Activated CD8-positive, alpha-beta memory T cell treated with anti-CD3 and anti-CD28 coated beads for 24 hours (primary cell): Measurements from ENCODE around the gene CAMK1D.
"Not testable (repeated sequence)": the region's sequence is repeated elsewhere in the genome, so short reads cannot be mapped to it uniquely, and the experiment has no call there.

Source experiments
- DNase-seq: peaks from one replicate; pipeline ENCODE4 v3.0.0-alpha.2; 2020

The CAMK1D gene

DNA sequence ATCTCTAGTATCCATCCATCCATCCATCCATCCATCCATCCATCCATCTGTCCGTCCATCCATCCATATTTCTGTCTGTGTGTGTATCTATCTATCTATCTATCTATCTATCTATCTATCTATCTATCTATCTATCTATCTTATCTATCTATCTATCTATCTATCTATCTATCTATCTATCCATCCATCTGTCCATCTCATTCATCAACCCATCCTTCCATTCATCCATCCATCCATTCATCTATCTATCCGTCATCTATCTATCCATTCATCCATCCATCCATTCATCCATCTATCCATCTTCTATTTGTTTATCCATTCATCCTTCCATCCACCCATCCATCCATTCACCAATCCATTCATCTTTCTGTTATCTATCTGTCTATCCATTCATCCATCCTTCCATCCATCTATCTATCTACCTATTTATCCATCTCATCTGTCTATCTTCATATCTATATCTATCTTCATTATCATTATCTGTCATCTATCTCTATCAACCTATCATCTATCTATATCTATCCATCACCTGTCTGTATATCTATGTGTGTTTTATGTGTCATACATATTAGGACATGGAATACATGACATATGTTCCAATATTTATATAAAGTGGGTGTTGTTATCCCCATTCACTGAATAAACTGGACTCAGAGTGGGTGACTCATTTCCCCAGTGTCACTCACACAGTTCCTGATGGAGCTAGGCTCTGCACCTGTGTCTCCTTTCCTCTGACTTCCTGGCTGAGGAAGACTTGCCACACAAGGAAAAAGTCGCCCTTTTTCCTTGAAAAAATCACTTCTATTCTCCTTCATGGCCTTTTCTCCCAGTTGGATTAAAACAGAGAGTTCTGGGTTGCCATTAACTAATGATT, 452.1 kb downstream of the CAMK1D start:
- DNase-seq, result no peak

DNA sequence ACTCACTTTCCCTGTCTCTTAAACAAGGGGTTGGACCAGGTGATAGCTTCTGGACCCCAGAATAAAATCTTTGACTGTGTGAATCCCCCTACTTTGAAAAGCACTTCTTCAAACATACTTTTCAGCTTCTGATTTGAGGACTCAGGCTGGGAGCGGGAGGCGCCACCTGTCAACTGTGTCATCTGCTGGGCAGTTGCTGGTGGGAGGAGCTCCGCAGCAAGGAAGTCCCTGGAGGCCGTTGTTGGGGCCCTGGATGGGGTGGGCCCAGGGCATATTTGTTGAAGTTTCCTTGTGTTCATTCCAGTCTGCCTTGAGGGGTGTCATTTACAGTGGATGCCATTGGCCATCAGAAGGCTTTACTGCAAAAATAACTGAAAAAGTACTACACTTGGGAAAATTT, 454.4 kb downstream of the CAMK1D start:
- DNase-seq, result no peak

DNA sequence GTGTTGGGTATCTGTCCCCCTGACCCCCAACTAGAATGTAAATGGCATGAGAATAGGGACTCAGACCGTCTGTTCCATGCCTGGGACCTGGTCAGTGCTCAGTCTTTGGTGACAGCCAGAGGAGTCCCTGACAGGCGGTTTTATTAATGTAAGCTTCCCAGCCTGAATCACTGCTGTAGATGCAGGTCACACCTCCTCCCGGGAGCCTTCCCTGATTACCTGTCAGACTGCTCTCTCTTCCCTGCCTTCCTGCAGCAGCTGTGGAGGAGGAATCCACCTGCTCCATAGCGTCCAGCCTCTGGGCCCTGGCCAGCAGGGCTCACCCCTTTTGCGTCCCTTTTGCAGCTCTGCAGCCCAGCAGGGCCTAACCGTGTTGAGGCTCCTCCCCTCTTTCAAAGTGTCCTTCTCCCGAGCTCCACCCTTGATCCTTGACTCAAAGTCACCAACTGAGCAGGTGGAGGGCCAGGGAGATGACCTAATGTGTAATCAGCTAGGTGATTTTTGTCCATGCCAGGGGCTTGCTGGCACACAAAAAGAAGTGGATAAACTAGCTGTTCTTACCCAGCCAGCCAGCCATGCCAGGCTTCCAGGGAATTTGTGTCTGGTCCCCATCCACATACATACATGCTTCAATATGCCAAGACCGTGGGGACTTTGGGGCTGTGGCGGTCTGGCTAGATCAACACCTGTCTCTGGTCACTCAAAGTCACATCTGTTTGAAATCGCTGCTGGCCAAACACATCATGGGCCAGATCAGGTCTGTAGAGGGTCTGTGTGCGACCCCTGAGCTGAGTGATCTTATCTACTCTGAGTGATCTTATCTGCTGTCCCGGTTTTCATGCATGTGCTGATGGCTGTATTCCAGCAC, 457.1 kb downstream of the CAMK1D start:
- DNase-seq, result no peak

DNA sequence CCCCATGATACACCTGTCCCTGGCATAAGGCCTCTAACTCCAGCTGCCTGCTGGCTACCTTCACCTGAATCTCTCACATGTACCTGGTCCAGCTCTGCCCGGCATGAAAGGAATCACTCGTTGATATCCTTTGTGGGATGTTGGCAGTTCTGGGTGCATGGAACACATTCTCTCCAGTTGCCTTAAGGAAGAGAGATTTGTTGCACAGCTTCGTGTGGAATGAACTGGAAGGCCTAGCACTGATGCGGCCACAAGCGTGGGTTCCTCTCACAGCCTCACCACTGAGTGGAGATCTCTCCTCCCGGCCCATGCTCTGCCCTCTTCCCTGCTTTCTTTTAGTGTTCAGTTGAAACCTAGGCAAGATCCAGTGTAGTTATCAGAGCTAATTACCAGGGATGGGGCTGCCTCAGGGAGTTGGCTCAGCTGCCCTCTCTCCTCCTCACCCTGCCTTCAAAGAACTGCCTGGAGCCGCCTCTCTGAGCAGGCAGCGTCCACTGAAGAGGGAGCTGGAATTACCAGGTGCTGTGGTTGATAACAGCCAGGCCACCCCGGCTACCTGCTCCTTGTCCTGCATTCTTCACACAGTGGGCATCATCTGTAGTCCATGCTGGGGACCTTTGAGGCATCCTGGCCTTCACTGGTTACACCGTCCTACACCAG, 457.9 kb downstream of the CAMK1D start:
- DNase-seq, result no peak

DNA sequence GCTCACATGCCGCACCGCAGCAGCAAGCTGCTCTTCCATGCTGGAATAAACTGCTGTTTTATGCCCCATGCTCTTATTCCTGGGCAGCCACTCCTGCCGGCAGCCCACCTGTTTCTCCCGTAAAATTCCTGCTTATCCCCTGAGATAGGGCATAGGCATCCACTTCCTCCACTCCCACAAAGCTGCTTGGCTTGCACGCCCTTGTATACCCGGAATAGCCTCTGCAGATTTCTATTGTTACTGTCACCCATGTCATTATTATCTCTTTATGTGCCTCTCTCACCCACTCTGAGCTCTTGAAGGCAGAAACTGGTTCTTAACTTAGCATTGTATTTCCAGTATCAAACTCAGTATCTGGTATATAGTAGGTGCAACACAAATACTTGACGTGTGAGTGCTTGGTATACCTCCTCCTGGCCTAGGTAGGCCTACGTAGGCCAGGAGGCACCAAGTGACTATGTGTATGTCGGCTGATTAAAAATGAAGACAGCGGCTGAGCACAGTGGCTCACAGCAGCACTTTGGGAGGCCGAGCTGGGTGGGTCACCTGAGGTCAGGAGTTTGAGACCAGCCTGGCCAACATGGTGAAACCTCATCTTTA, 458.8 kb downstream of the CAMK1D start:
- no peak for DNase-seq

DNA sequence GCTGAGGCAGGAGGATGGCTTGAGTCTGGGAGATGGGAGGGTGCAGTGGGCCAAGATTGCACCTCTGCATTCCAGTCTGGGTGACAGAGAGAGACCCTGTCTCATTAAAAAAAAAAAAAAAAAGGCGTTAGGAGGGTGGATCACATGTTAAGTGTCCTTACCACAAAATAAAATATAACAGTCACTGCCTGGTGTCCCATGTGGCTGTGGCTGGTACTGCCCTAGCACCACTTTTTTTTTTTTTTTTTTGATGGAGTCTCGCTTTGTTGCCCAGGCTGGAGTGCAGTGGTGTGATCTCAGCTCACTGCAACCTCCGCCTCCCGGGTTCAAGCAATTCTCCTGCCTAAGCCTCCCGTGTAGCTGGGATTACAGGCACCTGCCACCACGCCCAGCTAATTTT, 460.7 kb downstream of the CAMK1D start:
- DNase-seq, result not testable (repeated sequence)

DNA sequence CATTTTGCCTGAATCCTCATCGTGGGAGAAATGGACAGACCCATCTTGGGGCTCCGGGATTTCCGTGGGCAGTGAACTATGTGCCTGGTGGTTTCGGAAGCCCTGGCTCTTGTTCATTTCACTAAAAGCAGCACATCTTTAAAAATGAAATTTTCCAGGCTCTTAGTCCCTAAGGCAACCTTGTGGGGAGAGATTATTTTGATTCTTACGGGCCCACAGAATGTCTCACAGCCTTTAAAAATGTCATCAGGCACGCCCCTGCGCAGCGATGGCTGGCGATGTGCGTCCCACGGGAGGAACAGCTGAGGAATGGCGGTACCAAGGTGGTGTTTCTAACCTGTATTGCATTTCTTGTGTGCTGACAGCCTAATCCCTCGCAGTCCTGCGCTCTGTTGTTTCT, 462.5 kb downstream of the CAMK1D start:
- DNase-seq, result no peak

DNA sequence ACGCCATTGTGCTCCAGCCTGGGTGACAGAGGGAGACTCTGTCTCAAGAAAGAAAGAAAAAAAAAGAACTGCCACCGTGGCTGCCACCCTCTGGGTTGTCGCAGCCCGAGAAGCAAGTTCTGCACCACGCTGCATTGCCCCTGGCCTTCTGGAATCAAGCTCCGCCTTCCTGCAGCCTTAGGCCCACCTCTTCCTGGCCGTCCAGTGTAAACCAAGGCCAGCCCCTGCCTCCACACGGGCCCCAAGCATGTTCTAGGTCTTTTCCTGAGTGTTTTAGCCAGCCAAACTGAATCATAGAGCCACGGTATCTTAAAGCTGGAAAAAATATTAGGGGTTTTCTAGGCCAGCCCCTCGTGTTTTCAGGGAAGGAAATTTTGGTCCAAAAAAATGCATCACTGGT, 463.2 kb downstream of the CAMK1D start:
- no peak for DNase-seq

DNA sequence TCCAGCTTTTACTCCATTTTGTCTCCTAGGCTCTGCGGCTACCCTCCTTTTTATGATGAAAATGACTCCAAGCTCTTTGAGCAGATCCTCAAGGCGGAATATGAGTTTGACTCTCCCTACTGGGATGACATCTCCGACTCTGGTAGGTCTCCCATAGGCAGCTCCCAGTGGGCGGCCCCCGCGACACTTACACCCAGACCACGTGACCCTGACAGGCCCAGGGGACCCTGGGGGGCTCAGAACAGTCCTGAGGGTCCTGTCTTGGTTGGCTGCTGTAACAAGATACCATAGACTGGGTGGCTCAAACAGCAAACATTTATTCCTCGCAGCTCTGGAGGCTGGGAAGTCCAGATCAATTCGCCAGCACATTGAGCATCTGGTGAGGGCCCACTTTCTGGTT, 464.8 kb downstream of the CAMK1D start:
- no peak for DNase-seq

DNA sequence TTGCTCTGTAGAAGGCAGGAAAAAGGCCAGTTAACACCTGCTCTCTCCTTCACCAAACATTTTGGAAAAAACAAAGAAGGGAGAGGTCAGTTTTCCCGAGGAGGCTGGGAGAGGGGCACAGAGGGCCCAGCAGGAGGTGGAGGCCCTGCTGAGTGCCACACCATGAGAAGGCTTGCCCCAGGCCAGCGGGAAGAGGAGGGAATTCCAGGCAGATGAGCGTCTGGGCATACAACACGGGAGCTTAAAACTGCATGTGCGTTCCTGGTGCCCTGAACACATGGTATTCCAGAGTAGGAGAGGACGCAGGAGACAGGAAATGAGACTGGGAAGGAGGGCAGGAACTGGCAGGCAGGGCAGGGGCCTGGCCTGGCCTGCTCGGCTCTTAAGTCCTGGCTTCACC, 469.7 kb downstream of the CAMK1D start:
- DNase-seq, result no peak

DNA sequence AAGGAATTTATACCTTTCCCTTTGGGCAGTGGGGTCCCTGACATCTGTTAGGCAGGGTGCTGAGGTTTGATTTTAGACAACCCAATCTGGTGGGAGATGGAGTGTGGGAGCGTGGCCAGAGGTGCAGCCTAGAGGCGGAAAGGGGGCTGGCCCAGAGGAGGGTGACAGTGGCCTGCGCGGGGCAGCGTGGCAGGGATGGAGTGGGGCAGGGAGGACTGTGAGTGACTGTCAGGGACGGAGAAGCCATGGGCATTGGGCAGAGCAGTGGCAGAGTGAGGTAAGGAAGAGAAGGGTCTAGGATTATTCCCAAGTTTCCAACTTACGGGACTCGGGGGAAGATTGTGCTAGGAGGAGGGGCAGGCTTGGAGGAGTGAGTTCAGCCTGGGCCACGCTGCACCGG, 470.3 kb downstream of the CAMK1D start:
- DNase-seq, result no peak

DNA sequence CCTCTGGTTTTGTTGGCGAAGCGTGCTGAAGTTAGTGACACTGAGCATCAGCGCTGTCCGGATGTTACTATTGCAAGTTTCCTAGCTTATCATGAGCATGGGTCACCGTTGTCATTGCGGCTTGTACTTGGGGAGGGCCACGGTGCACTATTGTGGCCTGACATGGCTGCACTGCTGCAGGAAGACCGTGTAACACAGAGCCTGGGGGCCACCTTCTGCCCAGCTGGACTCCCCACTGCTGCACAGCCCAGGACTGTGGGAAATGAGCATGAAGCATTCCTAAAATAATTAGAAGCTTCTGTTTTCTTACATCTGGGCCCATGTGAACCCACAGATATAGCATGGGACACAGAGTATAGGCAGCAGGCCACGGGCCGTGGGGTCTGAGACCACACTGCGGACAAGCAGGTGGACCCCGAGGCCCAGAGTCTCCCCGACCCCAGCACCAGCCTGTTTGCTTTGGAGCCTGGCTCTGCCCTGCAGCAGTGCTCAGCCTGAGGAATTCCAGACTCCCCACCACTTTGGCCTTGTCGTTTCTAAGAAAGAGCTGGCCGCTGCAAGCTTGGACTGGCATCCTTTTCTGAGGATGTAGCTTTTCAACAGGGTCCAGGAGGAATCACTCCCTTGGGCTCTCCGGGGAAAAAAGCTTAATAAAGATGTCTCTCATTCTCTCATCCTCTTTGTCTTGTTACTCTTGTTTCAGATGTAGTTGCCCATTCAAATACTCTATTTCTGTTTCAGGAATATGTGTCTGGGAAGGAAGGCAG, 473.0 kb downstream of the CAMK1D start:
- DNase-seq, result no peak

DNA sequence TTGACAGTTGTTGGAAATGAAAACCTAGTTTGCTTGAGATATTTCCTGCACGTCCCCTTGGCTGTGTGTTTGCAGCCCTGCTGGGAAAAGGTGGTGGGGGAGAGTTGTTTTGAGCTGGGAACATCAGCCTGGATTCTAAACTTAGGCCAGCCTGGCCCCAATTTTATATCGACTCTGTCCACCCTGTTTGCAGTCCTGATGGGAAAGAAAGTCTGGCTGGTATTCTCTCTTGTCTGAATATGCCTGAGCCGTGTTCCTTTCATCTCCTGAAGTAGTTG, 473.5 kb downstream of the CAMK1D start:
- DNase-seq, result no peak

DNA sequence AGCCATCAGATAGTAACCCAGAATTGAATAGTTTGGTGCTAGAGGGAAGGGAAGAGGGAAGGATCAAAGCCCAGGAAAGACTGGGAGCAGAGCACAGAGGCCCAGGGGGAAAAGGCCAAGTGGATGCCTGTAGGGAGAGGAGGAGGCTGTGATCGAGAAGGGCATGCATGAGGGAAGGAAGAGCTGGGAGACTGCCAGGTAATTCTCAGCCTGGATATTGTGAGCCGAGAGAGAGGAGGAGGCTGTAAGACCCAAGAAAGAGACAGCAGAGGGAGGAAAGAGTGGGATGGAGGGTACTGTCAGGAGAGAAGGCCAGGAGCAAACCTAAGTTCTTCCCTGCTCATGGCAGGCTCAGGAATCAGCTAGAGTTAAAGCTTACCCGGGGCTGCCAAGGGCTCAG, 474.0 kb downstream of the CAMK1D start:
- DNase-seq, result no peak

DNA sequence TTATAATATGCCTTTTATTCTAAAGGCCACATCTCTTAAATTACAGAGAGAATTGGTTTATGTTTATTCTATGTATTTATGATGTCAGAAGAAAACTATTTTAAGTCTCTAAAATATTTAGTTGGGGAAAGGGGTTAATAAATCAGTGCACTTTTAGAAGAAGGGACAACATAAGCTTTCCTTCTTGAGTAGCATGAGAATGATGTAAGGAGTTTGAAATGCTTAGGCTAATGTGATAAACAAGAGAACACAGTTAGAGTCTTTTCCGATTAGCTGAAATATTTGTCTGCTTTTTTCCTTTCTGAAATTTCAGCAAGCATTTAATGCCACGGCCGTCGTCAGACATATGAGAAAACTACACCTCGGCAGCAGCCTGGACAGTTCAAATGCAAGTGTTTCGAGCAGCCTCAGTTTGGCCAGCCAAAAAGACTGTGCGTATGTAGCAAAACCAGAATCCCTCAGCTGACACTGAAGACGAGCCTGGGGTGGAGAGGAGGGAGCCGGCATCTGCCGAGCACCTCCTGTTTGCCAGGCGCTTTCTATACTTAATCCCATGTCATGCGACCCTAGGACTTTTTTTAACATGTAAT, 476.0 kb downstream of the CAMK1D start:
- DNase-seq, result no peak

DNA sequence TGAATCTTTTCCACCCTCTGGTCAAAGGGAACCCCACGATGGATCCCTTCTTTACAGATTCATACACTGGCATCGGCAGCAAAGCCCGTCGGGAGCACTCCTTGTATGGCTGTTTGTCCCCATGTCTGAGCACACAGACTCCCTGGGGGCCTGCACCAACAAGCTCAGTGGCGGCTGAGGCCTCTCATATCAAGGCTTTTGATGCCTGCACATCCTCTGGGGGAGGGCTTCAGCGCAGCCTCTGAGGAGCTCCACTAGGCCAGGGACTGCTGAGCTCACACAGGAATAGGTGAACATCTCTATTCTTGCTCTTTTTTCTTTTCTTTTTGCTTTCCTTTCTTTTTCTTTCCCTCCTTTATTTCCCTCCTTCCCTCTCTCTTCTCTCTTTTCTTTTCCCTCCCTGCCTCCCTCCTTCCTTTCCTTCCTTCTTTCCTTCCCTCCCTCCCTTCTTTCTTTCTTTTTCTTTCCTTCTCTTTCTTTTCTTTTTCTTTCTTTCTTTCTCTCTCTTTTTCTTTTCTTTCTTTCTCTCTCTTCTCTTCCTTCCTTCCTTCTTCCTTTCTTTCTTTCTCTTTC, 477.5 kb downstream of the CAMK1D start:
- DNase-seq, result no peak

DNA sequence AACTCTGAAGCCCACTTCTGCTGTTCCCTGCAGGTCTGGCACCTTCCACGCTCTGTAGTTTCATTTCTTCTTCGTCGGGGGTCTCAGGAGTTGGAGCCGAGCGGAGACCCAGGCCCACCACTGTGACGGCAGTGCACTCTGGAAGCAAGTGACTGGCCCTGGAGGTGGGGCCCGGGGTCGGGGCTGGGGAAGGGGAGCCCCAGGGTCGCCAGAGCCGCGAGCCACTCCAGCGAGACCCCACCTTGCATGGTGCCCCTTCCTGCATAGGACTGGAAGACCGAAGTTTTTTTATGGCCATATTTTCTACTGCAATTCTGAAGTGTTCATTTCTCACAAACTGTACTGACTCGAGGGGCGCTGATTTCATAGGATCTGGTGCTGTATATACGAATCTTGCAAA, 479.4 kb downstream of the CAMK1D start:
- DNase-seq, result no peak

DNA sequence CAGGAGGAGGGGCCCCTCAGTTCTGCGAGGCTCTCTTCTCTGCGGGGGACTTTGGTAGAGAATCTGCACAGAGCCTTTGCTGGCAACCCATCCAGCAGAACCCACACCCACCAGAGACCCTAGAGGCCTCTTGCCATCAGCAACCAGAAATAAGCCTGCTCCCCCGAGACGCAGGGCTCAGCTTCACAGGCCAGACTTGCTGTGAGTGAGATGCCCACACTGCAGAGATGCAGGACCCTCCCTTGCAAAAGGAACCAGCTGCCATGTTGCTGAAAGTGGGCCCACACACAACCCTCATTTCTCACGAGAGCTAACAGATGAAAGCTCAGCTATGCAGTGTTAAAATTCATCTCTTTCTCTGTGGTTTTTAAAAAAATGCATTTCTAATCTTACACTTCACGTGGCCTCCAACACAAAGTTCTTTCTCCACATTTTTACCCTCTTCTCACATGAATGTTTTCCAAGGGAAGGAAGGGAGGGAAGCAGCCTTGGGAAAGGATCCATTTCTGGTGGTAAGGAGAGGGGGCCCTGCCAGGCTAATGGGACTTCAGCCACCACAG, 480.6 kb downstream of the CAMK1D start:
- no peak for DNase-seq

DNA sequence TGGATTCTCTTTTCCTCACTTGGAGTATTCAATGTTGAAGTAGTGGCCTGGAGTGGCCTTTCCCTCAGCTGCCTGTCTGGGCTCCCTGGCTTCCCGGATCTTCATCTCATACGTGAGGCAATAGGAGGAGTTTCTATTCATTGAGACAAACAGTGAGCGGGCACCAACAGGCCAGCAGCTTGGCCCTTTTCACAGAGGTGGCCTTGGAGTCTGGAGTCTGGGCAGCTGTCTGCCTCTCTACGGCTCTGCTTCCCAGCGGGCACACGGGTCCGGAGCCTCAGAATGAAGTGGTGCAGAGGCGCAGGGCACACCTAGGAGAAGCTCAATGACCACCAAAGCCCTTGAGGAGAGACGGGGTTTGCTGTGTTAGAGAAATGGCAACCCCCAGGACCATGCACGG, 482.7 kb downstream of the CAMK1D start:
- DNase-seq, result no peak

DNA sequence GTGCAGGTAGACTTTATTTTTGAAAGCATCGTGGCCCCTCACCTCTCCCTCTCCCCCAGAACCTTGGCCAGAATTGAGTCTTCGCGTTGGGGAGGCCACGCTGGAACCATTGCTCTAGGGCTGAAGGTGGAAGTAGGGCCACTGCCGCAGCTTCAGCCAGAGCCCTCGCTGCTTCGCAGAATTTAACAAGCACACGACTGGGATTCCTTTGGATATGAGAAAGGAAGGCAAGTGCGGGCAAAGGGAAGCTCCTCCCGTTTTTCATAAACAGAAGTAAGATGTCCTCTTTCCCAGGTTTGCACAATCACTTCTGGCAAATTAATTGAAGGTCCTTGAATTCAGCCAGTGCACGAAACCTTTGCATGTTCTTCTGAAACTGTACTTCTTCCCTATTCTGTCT, 484.1 kb downstream of the CAMK1D start:
- no peak for DNase-seq

DNA sequence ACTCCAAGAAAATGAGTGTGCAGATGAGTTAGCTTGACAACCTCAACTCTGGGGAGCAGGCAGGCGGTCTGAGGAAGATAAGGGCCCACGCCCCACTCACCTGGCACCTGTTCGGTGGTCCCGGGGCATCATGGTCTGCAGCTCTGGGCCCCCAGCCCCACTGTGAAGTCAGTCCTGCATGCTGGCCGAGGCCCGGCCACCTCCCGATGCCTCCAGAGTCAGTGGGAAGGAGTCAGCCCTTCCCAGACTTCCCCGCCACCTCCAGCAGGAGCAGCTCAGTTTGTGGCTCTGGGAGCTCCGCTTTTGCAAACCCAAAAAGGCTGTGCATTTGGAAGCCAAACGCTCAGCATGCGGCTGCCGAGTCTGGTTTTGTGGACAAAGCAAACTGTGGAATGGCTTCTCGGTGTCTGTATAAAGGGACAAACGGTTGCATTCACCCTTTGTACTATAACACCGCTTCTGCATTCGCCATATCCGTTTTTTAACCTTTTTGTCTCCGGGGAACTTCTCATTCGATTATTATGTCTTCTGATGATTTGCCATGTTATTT, 484.8 kb downstream of the CAMK1D start:
- DNase-seq, result no peak
